Stimulated activated CD4-positive, alpha-beta T cell treated with anti-CD3 and anti-CD28 coated beads, Interleukin-2, amount 100 ng/mL, for 4 hours (primary cell): Measurements from ENCODE around the gene NUDT8.
"Not testable (repeated sequence)": the region's sequence is repeated elsewhere in the genome, so short reads cannot be mapped to it uniquely, and the experiment has no call there.

Experiments
- DNase-seq: peaks from one replicate; pipeline ENCODE4 v3.0.0-alpha.2; 2020; ENCODE audit warnings: low read depth

Gene NUDT8

DNA sequence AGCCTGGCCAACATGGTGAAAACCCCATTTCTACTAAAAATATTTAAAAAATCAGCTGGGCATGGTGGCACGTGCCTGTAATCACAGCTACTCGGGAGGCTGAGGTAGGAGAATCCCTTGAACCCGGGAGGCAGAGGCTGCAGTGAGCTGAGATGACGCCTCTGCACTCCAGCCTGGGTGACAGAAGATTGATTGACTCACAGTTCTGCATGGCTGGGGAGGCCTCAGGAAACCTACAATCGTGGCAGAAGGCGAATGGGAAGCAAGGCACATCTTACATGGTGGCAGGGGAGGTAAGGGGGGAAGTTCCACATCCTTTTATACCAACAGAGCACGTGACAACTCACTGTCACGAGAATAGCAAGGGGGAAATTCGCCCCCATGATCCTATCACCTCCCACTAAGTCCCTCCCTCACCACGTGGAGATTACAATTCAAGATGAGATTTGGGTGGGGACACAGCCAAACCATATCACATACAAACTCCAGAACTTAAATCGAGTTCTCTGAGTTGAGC is 40.8 kb downstream of the NUDT8 start:
- not testable (repeated sequence) for DNase-seq

DNA sequence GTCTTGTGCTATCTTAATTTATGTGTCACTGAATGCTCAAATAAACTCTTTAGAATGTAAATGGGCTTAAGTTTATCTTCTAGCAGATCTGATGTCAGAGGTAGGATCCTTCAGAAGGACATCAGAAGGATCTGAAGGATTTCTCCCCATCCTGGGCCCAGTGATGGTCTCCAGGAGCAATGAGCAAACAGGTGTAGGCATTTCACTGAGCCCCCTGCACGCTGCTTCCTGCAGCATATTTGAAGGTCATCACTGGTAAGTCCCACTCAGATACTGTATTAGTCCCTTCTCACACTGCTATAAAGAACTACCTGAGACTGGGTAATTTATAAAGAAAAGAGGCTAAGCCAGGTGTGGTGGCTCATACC is 41.6 kb downstream of the NUDT8 start:
- no peak for DNase-seq

DNA sequence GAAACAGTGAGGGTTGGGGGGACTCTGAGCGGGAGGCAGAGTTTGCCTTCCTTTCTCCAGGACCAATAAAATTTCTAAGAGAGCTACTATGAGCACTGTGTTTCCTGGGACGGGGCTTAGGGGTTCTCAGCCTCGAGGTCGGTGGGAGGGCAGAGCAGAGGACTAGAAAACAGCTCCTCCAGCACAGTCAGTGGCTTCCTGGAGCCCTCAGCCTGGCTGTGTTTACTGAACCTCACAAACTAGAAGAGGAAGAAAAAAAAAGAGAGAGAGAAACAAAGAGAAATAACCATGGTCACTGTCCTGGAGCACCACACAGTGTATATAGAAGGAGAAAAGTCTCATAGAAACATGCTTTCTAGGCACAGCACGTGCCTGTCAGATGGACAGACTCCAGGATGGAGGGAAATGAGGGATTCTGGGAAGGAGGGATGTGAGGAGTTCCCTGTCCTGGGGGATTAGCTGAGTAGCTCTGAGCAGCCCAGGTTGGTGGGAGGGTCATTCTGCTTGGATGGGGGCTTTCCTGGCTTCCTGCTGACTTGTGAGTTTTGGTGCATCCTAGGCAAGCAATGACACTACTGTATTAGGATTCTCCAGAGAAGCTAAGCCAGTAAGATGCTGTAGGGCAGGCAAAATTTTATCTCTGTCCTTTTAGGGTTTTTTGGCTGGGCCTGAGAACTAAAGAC is 43.0 kb downstream of the NUDT8 start:
- DNase-seq, result no peak

DNA sequence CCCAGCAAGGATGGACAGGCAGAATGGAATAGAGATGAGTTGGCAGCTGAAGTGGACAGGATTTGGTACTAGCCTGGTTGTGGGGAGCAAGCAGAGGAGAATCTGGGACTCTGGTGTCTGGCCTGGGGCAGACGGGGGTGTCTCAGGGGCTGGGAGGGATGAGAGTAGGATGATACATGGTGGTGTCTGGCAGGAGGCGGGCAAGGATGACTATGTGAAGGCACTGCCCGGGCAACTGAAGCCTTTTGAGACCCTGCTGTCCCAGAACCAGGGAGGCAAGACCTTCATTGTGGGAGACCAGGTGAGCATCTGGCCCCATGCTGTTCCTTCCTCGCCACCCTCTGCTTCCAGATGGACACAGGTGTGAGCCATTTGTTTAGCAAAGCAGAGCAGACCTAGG is 43.8 kb downstream of the NUDT8 start:
- no peak for DNase-seq

DNA sequence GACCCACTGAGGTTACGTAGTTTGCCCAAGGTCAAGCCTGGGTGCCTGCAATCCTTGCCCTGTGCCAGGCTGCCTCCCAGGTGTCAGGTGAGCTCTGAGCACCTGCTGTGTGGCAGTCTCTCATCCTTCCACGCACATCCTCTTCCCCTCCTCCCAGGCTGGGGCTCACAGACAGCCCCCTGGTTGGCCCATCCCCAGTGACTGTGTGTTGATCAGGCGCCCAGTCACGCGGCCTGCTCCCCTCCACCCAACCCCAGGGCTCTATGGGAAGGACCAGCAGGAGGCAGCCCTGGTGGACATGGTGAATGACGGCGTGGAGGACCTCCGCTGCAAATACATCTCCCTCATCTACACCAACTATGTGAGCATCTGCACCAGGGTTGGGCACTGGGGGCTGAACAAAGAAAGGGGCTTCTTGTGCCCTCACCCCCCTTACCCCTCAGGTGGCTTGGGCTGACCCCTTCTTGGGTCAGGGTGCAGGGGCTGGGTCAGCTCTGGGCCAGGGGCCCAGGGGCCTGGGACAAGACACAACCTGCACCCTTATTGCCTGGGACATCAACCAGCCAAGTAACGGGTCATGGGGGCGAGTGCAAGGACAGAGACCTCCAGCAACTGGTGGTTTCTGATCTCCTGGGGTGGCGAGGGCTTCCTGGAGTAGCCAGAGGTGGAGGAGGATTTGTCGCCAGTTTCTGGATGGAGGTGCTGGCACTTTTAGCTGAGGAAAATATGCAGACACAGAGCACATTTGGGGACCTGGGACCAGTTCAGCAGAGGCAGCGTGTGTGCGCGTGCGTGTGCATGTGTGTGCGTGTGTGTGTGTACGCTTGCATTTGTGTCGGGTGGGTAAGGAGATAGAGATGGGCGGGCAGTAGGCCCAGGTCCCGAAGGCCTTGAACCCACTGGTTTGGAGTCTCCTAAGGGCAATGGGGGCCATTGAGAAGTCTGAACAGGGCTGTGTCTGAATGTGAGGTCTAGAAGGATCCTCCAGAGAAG is 44.6 kb downstream of the NUDT8 start:
- DNase-seq, result no peak

DNA sequence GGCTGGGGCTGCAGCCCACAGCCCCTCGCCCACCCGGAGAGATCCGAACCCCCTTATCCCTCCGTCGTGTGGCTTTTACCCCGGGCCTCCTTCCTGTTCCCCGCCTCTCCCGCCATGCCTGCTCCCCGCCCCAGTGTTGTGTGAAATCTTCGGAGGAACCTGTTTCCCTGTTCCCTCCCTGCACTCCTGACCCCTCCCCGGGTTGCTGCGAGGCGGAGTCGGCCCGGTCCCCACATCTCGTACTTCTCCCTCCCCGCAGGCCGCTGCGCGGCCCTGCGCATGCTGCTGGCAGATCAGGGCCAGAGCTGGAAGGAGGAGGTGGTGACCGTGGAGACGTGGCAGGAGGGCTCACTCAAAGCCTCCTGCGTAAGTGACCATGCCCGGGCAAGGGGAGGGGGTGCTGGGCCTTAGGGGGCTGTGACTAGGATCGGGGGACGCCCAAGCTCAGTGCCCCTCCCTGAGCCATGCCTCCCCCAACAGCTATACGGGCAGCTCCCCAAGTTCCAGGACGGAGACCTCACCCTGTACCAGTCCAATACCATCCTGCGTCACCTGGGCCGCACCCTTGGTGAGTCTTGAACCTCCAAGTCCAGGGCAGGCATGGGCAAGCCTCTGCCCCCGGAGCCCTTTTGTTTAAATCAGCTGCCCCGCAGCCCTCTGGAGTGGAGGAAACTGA is 45.4 kb downstream of the NUDT8 start:
- no peak for DNase-seq

DNA sequence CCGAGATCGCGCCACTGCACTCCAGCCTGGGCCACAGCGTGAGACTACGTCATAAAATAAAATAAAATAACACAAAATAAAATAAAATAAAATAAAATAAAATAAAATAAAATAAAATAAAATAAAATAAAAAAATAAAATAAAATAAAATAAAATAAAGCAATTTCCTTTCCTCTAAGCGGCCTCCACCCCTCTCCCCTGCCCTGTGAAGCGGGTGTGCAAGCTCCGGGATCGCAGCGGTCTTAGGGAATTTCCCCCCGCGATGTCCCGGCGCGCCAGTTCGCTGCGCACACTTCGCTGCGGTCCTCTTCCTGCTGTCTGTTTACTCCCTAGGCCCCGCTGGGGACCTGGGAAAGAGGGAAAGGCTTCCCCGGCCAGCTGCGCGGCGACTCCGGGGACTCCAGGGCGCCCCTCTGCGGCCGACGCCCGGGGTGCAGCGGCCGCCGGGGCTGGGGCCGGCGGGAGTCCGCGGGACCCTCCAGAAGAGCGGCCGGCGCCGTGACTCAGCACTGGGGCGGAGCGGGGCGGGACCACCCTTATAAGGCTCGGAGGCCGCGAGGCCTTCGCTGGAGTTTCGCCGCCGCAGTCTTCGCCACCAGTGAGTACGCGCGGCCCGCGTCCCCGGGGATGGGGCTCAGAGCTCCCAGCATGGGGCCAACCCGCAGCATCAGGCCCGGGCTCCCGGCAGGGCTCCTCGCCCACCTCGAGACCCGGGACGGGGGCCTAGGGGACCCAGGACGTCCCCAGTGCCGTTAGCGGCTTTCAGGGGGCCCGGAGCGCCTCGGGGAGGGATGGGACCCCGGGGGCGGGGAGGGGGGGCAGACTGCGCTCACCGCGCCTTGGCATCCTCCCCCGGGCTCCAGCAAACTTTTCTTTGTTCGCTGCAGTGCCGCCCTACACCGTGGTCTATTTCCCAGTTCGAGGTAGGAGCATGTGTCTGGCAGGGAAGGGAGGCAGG is 46.2 kb downstream of the NUDT8 start, which contains the start of gene GSTP1:
TSS of gene GSTP1 (plus strand) at position 566 of the 958 bp plus-strand sequence. CDS start at position 598, 32 bp downstream.
- DNase-seq, result peak; percentile 67

DNA sequence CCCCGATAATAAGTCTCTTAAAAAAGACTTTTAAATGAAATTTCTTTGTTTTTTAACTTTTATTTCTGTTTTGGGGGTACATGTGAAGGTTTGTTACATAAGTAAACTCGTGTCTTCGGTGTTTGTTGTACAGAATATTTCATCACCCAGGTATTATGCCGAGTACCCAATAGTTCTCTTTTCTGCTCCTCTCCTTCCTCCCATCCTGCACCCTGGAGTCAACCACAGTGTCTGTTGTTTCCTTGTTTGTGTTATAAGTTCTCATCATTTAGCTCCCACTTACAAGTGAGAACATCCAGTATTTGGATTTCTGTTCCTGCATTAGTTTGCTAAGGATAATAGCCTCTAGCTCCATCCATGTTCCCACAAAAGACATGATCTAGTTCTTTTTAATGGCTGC is 47.7 kb downstream of the NUDT8 start:
- no peak for DNase-seq

DNA sequence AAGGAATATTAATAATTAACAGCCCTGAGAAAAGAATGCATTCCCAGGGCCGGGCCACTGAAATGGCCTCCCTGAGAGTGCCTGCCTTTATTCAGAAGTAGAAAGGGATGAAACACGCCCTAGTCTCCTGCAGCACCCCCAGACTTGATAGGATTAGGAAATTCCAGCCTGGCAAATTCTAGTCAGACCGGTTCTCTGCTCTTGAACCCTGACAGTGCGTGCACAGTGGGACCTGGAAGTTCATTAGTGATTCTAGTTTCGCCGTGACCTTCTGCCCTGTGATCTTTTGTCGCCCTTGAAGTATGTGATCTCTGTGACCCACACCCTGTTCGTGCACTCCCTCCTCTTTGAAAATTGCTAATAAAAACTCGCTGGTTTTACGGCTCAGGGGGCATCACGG is 48.3 kb downstream of the NUDT8 start:
- DNase-seq, result no peak

DNA sequence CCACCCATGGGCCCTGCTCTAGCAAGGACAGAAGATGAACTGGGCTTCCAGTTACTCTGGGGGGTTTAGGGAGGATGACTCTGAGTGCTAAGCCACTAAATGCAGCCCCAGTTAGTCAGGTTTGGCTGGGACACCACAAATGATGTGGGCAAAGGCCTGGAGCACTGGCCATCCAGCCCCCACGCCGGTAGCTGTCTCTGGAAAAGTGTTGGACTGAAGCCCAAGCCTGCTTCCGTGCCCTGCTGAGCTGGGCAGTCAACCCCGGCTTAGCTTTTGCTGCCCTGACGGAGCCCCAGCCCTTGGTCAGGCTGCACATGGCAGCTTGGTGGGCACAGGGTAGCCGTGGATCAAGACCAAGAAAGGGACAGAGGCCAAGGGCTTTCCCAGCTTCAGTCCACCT is 51.8 kb downstream of the NUDT8 start:
- no peak for DNase-seq
